Activated CD4-positive, alpha-beta memory T cell treated with anti-CD3 and anti-CD28 coated beads, Interleukin-2, amount 10 ng/mL, durations not matched to agents 7 days and 5 days (primary cell): ENCODE results near the gene FANK1. TPM values are rescaled to one million over a fixed set of nuclear protein-coding genes. Genes with fewer than 3 reads are reported as not detected.

ENCODE experiments used
- CTCF ChIA-PET: fragments of 350-600 bp; sonication (Branson Sonifier 250); formaldehyde crosslinking; loops from one replicate; lab custom pipeline; 2021; ENCODE audit warnings: antibody characterized with exemption, inconsistent platforms; lab: Charles Lee
- POLR2A ChIA-PET: fragments of 350-600 bp; sonication (Branson Sonifier 250); formaldehyde crosslinking; loops from one replicate; lab custom pipeline; 2021; ENCODE audit warnings: antibody characterized with exemption; lab: Charles Lee
- DNase-seq: peaks from one replicate; pipeline ENCODE4 v3.0.0-alpha.2; 2020
- H3K27ac Mint-ChIP-seq: one replicate; pipeline ENCODE4 v1.8.0; 2021; ENCODE audit warnings: mild to moderate bottlenecking, mixed read lengths
- H3K27me3 Mint-ChIP-seq: one replicate; pipeline ENCODE4 v1.8.0; 2021; ENCODE audit warnings: mixed read lengths
- H3K36me3 Mint-ChIP-seq: one replicate; pipeline ENCODE4 v1.8.0; 2021; ENCODE audit warnings: low read depth, mixed read lengths
- H3K4me1 Mint-ChIP-seq: one replicate; pipeline ENCODE4 v1.8.0; 2021; ENCODE audit warnings: mixed read lengths
- H3K4me3 Mint-ChIP-seq: one replicate; pipeline ENCODE4 v1.8.0; 2021; ENCODE audit warnings: mild to moderate bottlenecking, mixed read lengths
- H3K9me3 Mint-ChIP-seq: one replicate; pipeline ENCODE4 v1.8.0; 2021; ENCODE audit warnings: mixed read lengths
- total RNA-seq, 2 experiments: library from RNA; stranded (reverse); gene quantifications; one replicate each; pipeline ENCODE4 v1.2.3, GENCODE V29; 2021

The FANK1 gene
- total RNA-seq, 2 experiments from 2014 or later = 0.63 to 0.68 TPM

- no peak overlapping the region for H3K4me3 Mint-ChIP-seq
- DNase-seq = no peak
- CTCF ChIA-PET = no interaction called here
- POLR2A ChIA-PET = no interaction called here
- H3K27ac Mint-ChIP-seq = no peak overlapping the region
- no peaks in the 10 kb centered on the region for H3K4me1 Mint-ChIP-seq
- H3K27me3 Mint-ChIP-seq = no peaks in the 10 kb centered on the region
- no peaks in the 10 kb centered on the region for H3K36me3 Mint-ChIP-seq
- H3K9me3 Mint-ChIP-seq = no peaks in the 10 kb centered on the region
These were observed 94.6 kb downstream of the FANK1 start for GRCh38 chr10:125990974-125991373.

- Mint-ChIP-seq H3K27me3 (no peaks in the 10 kb centered on the region), H3K27ac (no peak overlapping the region), H3K9me3 (no peaks in the 10 kb centered on the region), H3K4me3 (no peak overlapping the region), H3K36me3 (no peaks in the 10 kb centered on the region), H3K4me1 (no peaks in the 10 kb centered on the region)
- CTCF ChIA-PET = no interaction called here
- no peak for DNase-seq
- POLR2A ChIA-PET = no interaction called here
These were observed 95.0 kb downstream of the FANK1 start for GRCh38 chr10:125991392-125991791.

GRCh38 chr10:125992254-125992653, 95.9 kb downstream of the FANK1 start:
- DNase-seq = no peak
- ChIA-PET POLR2A (no interaction called here), CTCF (no interaction called here)
- Mint-ChIP-seq H3K4me3 (no peak overlapping the region), H3K27me3 (peaks cover 1% of the 10 kb centered on the region), H3K9me3 (no peaks in the 10 kb centered on the region), H3K4me1 (no peaks in the 10 kb centered on the region), H3K27ac (no peak overlapping the region), H3K36me3 (no peaks in the 10 kb centered on the region)

- DNase-seq = no peak
- Mint-ChIP-seq H3K36me3 (no peaks in the 10 kb centered on the region), H3K4me3 (no peak overlapping the region), H3K27ac (no peak overlapping the region), H3K4me1 (peaks cover 3% of the 10 kb centered on the region), H3K27me3 (peaks cover 3% of the 10 kb centered on the region), H3K9me3 (no peaks in the 10 kb centered on the region)
- ChIA-PET POLR2A (no interaction called here), CTCF (no interaction called here)
These were observed 98.2 kb downstream of the FANK1 start for GRCh38 chr10:125994601-125995000.

- Mint-ChIP-seq H3K36me3 (no peaks in the 10 kb centered on the region), H3K27ac (no peak overlapping the region), H3K27me3 (peaks cover 3% of the 10 kb centered on the region), H3K9me3 (no peaks in the 10 kb centered on the region), H3K4me3 (no peak overlapping the region), H3K4me1 (peaks cover 5% of the 10 kb centered on the region)
- ChIA-PET POLR2A (no interaction called here), CTCF (interaction anchor here (1.1 kb wide), 1 partner anchor 15 kb away, joined by 3 read pairs; no protein-coding TSS in a partner anchor)
- DNase-seq = no peak
These were observed 99.5 kb downstream of the FANK1 start for GRCh38 chr10:125995726-125996304.

- ChIA-PET CTCF (interaction anchor here (0.6 kb wide), 1 partner anchor 1928 kb away, joined by 3 read pairs; no protein-coding TSS in a partner anchor), POLR2A (no interaction called here)
- H3K4me1 Mint-ChIP-seq = peaks cover 5% of the 10 kb centered on the region
- peaks cover 3% of the 10 kb centered on the region for H3K27me3 Mint-ChIP-seq
- H3K9me3 Mint-ChIP-seq = no peaks in the 10 kb centered on the region
- no peaks in the 10 kb centered on the region for H3K36me3 Mint-ChIP-seq
- no peak for DNase-seq
- H3K27ac Mint-ChIP-seq = peak overlapping the region; percentile 18
- H3K4me3 Mint-ChIP-seq = peak overlapping the region; percentile 5
These were observed 101.2 kb downstream of the FANK1 start for GRCh38 chr10:125997586-125997985.

- Mint-ChIP-seq H3K27me3 (peaks cover 5% of the 10 kb centered on the region), H3K4me1 (peaks cover 5% of the 10 kb centered on the region), H3K36me3 (no peaks in the 10 kb centered on the region), H3K9me3 (no peaks in the 10 kb centered on the region), H3K27ac (peak overlapping the region; percentile 12), H3K4me3 (no peak overlapping the region)
- POLR2A ChIA-PET = no interaction called here
- DNase-seq = no peak
- CTCF ChIA-PET = no interaction called here
These were observed 103.3 kb downstream of the FANK1 start for GRCh38 chr10:125999694-126000093.

GRCh38 chr10:126001576-126001975, 105.2 kb downstream of the FANK1 start:
- H3K36me3 Mint-ChIP-seq = no peaks in the 10 kb centered on the region
- peaks cover 5% of the 10 kb centered on the region for H3K4me1 Mint-ChIP-seq
- H3K27ac Mint-ChIP-seq = no peak overlapping the region
- no peaks in the 10 kb centered on the region for H3K9me3 Mint-ChIP-seq
- DNase-seq = no peak
- CTCF ChIA-PET = no interaction called here
- peaks cover 6% of the 10 kb centered on the region for H3K27me3 Mint-ChIP-seq
- POLR2A ChIA-PET = no interaction called here
- no peak overlapping the region for H3K4me3 Mint-ChIP-seq

- no peak for DNase-seq
- Mint-ChIP-seq H3K4me3 (no peak overlapping the region), H3K27me3 (peaks cover 3% of the 10 kb centered on the region), H3K4me1 (peaks cover 1% of the 10 kb centered on the region), H3K36me3 (no peaks in the 10 kb centered on the region), H3K27ac (no peak overlapping the region), H3K9me3 (no peaks in the 10 kb centered on the region)
- ChIA-PET CTCF (interaction anchor here (1.6 kb wide), 1 partner anchor 14 kb away, joined by 3 read pairs; no protein-coding TSS in a partner anchor), POLR2A (no interaction called here)
These were observed 108.4 kb downstream of the FANK1 start for GRCh38 chr10:126004752-126005151.

- Mint-ChIP-seq H3K36me3 (no peaks in the 10 kb centered on the region), H3K27me3 (peaks cover 3% of the 10 kb centered on the region), H3K27ac (no peak overlapping the region), H3K9me3 (no peaks in the 10 kb centered on the region), H3K4me3 (no peak overlapping the region), H3K4me1 (no peaks in the 10 kb centered on the region)
- ChIA-PET POLR2A (no interaction called here), CTCF (no interaction called here)
- no peak for DNase-seq
These were observed 109.9 kb downstream of the FANK1 start for GRCh38 chr10:126006264-126006663.

GRCh38 chr10:126006906-126007305, 110.5 kb downstream of the FANK1 start:
- ChIA-PET CTCF (no interaction called here), POLR2A (no interaction called here)
- Mint-ChIP-seq H3K4me1 (peaks cover under 1% of the 10 kb centered on the region), H3K36me3 (no peaks in the 10 kb centered on the region), H3K9me3 (no peaks in the 10 kb centered on the region), H3K27me3 (peaks cover 3% of the 10 kb centered on the region), H3K27ac (no peak overlapping the region), H3K4me3 (no peak overlapping the region)
- DNase-seq = no peak

- DNase-seq = no peak
- ChIA-PET CTCF (no interaction called here), POLR2A (no interaction called here)
- Mint-ChIP-seq H3K36me3 (no peaks in the 10 kb centered on the region), H3K27me3 (peaks cover 1% of the 10 kb centered on the region), H3K4me1 (peaks cover 8% of the 10 kb centered on the region), H3K4me3 (no peak overlapping the region), H3K27ac (no peak overlapping the region), H3K9me3 (no peaks in the 10 kb centered on the region)
These were observed 113.3 kb downstream of the FANK1 start for GRCh38 chr10:126009650-126010049.

- Mint-ChIP-seq H3K9me3 (no peaks in the 10 kb centered on the region), H3K4me1 (peaks cover 8% of the 10 kb centered on the region), H3K27ac (no peak overlapping the region), H3K4me3 (no peak overlapping the region), H3K27me3 (no peaks in the 10 kb centered on the region), H3K36me3 (no peaks in the 10 kb centered on the region)
- no peak for DNase-seq
- POLR2A ChIA-PET = no interaction called here
- CTCF ChIA-PET = no interaction called here
These were observed 115.6 kb downstream of the FANK1 start for GRCh38 chr10:126011995-126012394.

- DNase-seq = no peak
- Mint-ChIP-seq H3K9me3 (no peaks in the 10 kb centered on the region), H3K4me1 (peaks cover 8% of the 10 kb centered on the region), H3K4me3 (no peak overlapping the region), H3K27ac (no peak overlapping the region), H3K27me3 (no peaks in the 10 kb centered on the region), H3K36me3 (no peaks in the 10 kb centered on the region)
- POLR2A ChIA-PET = no interaction called here
- CTCF ChIA-PET = no interaction called here
These were observed 116.1 kb downstream of the FANK1 start for GRCh38 chr10:126012485-126012884.
